ENCODE measurements around the gene CASZ1. TPM values are rescaled to one million over a fixed set of nuclear protein-coding genes. Genes with fewer than 3 reads are reported as not detected.

The CASZ1 gene
- total RNA-seq, 1 experiment from 2014 or later: 3.9 TPM

GRCh38 chr1:10631121-10631810, 165.2 kb downstream of the CASZ1 start:
- Mint-ChIP-seq H3K4me1 (peaks cover 24 to 40% of the 10 kb centered on the region in 2 experiments), H3K4me3 (no peak overlapping the region), H3K9me3 (no peaks in the 10 kb centered on the region), H3K27me3 (ENCODE audit: low read depth) (no peaks in the 10 kb centered on the region), H3K36me3 (ENCODE audit: insufficient read depth in 1 of 3, low read depth in 3 of 3) (peaks cover 3 to 6% (median 5%) of the 10 kb centered on the region in 3 experiments; a peak in 3 of 7 replicates), H3K27ac (no peak overlapping the region)
- H2BK12ac ChIP-seq (ENCODE audit: insufficient read length, low read depth, low read length): no peak overlapping the region
- no peak overlapping the region for H3K27ac ChIP-seq (ENCODE audit: insufficient read length, low read depth, low read length)
- no peak overlapping the region for H3K4ac ChIP-seq (ENCODE audit: low read depth, low read length)
- H2BK120ac ChIP-seq (ENCODE audit: low read depth, low read length, poor library complexity, severe bottlenecking): no peak overlapping the region
- H2BK20ac ChIP-seq (ENCODE audit: low read depth, low read length, poor library complexity, severe bottlenecking): no peak overlapping the region
- H3K4me1 ChIP-seq (ENCODE audit: insufficient read depth, low read length): no peaks in the 10 kb centered on the region; the same call in 1 of the 2 replicates
- H3K79me2 ChIP-seq (ENCODE audit: insufficient read depth, low read length): no peaks in the 10 kb centered on the region
- H3K23me2 ChIP-seq (ENCODE audit: insufficient read length, low read depth, low read length, poor library complexity, severe bottlenecking): no peaks in the 10 kb centered on the region
- no peaks in the 10 kb centered on the region for H3K9me3 ChIP-seq (ENCODE audit: control insufficient read depth, low read depth, low read length)
- no peak overlapping the region for H3T11ph ChIP-seq (ENCODE audit: low read length)
- H2BK5ac ChIP-seq (ENCODE audit: insufficient read length, low read length): no peak overlapping the region
- H4K91ac ChIP-seq (ENCODE audit: insufficient read length, low read depth, low read length): no peak overlapping the region
- no peak overlapping the region; the same call in 1 of the 2 replicates for H3K14ac ChIP-seq (ENCODE audit: insufficient read depth, low read length)
- no peak for TF ChIP-seq CTCF (conservative IDR thresholded peaks at IDR 0.05)
- no peak for DNase-seq
- H3K9ac ChIP-seq (ENCODE audit: extremely low read depth, insufficient read length, low read length): no peak overlapping the region
- H3K79me1 ChIP-seq (ENCODE audit: insufficient read depth, low read depth, low read length, poor library complexity, severe bottlenecking): no peaks in the 10 kb centered on the region
- H3K4me2 ChIP-seq (ENCODE audit: insufficient read depth, insufficient read length, low read length): no peak overlapping the region
- H3K23ac ChIP-seq (ENCODE audit: insufficient read length, low read depth, low read length): no peak overlapping the region
- no peak overlapping the region for H3K18ac ChIP-seq (ENCODE audit: insufficient read length, low read depth, low read length)
- H3K27me3 ChIP-seq (ENCODE audit: insufficient read depth, low read length): no peaks in the 10 kb centered on the region
- H3K56ac ChIP-seq (ENCODE audit: insufficient read length, low read depth, low read length): no peak overlapping the region
- H2BK15ac ChIP-seq (ENCODE audit: low read depth, low read length): no peak overlapping the region
- no peak overlapping the region for H2AK5ac ChIP-seq (ENCODE audit: insufficient read length, low read length)
- no peaks in the 10 kb centered on the region for H4K20me1 ChIP-seq (ENCODE audit: control insufficient read depth, insufficient read depth, insufficient read length)
- no CpG with 5 or more reads among the region's 20 CpGs for whole genome bisulfite sequencing (ENCODE audit: extremely low coverage, insufficient read length, low lambda C conversion rate)
- H4K5ac ChIP-seq (ENCODE audit: insufficient read length, low read depth, low read length): no peak overlapping the region
- H4K8ac ChIP-seq (replicated peaks; ENCODE audit: insufficient read length, low read depth, low read length): no peak overlapping the region
- no peak overlapping the region for H2AFZ ChIP-seq (ENCODE audit: low read length)

All from H9 (cell line).